Forelimb muscle (tissue), 1 donor: Measurements from ENCODE around the gene B4GALT4. TPM values are rescaled to one million over a fixed set of nuclear protein-coding genes. Genes with fewer than 3 reads are reported as not detected.
"Not testable (repeated sequence)": the region's sequence is repeated elsewhere in the genome, so short reads cannot be mapped to it uniquely, and the experiment has no call there.

Experiments
- DNase-seq: peaks from one replicate; pipeline ENCODE4 v3.0.0-alpha.2; 2013; ENCODE audit warnings: low read depth
- polyA plus RNA-seq: library from polyadenylated mRNA; unstranded; fragments of 120-200 nt; gene quantifications from one replicate; pipeline ENCODE4 v1.2.1, GENCODE V29; 2013; ENCODE audit not compliant: insufficient read length

The B4GALT4 gene
- polyA plus RNA-seq: 8.8 TPM

DNA sequence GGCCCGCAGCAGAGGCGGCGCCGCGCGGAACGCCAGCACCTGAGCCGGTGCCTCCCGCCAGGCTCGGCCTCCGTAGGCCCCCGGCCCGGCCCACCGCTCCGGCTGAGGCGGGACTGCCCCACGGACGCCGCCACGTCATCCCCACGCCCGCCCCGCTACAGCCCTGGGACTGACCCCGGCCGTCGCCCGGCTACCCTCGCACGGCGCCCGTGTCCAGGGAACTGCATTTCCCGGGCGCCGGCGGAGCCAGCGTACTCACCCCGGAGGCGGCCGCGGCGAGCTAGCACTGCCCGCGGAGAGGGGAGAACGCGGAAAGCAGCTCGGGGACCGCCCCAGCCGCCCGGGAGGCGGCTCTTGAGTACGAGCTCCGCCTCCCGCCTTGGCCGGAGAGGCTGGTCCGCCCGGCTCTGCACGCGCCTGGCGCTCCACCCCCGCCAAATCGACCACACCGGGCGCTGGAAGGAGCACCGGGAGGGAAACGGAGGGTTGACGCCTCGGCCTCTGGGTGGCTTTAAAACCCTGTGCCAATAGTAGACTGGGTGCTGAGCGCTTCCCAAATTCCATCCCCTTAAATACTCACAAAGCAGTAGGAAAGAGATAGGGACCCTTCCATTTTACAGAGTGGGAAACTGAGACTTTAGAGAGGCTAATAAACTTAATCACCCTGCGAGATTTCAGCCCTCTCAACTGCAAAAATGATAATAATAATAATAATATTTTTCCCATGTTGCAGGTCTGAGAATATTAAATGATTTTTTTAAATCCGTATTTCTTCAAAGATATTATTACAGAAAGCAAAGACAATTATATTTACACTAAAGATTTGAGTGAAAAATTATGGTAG lies at the start of gene B4GALT4:
B4GALT4 (minus strand) TSS at position 288 of the 844 bp plus-strand sequence. CDS start 10,779 bp downstream, outside the sequence.
- DNase-seq: peak; percentile 73

GRCh38 chr3:119289404-119289770 lies 48.7 kb upstream of the B4GALT4 start:
- no peak for DNase-seq

- DNase-seq: no peak
Observed at GRCh38 chr3:119288669-119289403, 48.2 kb upstream of the B4GALT4 start.

- no peak for DNase-seq
Observed at GRCh38 chr3:119279584-119280243, 39.0 kb upstream of the B4GALT4 start.

DNA sequence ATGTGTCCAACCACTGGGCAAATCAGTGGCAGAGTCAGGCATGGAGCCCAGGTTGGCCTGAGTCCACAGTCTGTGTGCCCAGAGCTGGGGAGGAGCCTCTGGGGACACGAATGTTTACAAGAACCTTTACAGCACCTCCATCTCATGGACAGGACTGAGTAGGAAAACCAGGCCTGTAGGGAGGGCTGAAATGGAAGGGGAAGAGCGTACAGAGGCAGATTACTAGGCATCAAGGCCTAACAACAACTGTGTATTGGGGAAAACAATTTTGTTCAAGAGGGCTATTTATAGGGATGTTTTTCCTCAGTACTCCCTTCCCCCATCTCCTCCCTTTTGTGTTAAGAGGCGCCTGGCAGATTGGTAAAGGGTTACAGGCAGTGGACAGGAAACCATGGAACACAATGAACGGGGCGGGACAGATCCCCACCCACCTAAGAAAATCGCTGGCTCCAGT lies 38.5 kb upstream of the B4GALT4 start:
- no peak for DNase-seq

GRCh38 chr3:119276680-119277079 lies 36.0 kb upstream of the B4GALT4 start:
- no peak for DNase-seq

- not testable (repeated sequence) for DNase-seq
Observed at GRCh38 chr3:119270212-119270611, 29.5 kb upstream of the B4GALT4 start.

DNA sequence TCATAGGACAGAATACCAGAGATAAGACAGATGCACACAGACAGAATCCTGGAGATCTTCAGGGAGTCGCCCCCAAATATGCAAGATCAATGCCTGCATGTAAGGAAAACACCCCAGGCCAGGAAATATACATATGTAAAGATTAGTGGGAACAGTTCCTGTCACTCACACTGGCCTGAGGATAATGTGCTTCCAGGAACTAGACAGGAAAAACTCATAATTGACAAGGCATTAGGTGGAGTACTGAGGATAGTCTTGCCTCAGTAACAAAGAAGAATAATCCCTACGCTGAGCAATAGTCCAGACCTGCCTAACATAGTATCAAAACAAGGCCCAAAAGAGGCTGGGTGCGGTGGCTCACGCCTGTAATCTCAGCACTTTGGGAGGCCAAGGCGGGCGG lies 20.4 kb upstream of the B4GALT4 start:
- no peak for DNase-seq

DNA sequence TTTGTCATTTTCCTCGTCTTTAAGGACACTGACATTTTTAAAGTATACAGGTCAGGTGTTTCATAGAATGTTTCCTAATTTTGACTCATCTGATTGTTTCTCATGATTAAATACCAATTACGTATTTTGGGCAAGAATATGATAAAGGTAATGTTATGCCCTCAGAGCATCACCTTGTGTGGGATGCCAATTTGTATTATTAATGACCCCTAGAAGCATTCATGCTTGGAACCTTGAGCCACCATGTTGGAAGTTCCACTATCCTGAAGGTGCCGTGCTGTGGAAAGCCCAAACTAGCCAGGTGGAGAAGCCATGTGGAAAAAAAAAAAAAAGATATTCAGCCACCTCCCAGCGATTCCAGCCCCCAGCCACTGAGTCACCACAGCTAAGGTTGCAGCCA lies 19.1 kb upstream of the B4GALT4 start:
- DNase-seq: no peak

DNA sequence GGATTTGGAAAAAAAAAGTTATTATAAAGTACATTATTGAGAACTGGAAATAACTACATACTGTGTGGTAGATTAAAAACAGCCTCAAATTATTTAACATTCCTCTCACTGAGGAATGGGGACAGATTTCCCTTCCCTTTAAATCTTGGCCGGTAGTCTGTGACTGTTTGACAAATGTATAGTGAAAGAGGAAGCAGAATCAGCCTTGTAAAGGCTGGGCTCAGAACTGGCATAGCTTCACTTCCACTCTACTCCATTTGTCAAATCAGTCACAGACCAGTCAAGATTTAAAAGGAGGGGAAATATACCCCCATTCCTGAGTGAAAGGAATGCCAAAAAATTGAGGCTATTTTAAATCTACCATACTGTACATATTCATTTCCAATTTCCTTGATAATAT lies 18.2 kb upstream of the B4GALT4 start:
- DNase-seq: no peak

DNA sequence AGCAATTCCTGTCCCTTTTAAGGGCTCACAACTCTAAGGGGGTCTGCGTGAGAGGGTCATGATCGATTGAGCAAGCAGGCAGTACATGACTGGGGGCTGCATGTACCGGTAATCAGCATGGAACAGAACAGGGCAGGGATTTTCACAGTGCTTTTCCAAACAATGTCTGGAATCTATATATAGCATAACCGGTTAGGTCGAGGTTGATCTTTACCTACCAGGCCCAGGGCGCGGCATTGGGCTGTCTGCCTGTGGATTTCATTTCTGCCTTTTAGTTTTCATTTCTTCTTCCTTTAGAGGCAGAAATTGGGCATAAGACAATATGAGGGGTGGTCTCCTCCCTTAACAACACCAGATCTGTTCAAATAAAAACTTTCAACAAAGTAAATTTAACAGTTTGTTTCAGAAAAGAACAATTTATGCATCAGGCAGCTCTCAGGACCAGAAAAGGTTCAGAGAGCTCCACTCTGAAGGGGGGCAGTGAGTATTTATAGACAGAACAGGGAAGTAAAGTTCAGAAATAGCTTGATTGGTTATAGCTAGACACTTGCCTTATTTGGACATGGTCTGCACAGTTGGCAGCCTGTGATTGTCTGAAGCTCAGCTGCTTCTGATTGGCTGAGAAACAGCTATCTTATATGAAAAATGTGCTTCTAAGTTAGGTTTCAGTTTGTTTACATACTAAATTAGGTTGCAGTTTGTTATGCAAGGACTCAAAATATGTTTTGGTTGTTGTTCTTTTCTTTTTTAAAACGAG lies 17.2 kb upstream of the B4GALT4 start:
- DNase-seq: no peak

DNA sequence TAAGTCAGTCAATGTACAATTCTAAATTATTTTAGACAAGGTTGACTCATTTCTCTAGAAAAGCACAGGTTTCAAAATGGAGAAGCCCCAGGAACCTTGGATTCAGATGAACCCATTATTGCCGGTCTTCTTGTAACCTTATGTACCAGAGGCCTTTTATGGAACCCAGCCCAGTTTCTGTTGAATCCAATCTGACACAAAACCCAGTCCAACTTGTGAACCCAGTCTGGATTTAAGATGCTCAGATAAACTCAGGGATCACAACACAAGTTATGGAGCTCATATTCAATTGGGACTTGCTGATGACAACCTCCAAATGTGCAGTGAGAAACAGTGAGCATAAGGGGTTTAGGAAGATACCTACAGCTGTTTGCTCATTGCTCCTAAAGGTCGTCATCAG lies 16.4 kb upstream of the B4GALT4 start:
- DNase-seq: no peak

GRCh38 chr3:119255214-119255613 lies 14.5 kb upstream of the B4GALT4 start:
- DNase-seq: no peak

- no peak for DNase-seq
Observed at GRCh38 chr3:119245778-119246177, 5.1 kb upstream of the B4GALT4 start.

DNA sequence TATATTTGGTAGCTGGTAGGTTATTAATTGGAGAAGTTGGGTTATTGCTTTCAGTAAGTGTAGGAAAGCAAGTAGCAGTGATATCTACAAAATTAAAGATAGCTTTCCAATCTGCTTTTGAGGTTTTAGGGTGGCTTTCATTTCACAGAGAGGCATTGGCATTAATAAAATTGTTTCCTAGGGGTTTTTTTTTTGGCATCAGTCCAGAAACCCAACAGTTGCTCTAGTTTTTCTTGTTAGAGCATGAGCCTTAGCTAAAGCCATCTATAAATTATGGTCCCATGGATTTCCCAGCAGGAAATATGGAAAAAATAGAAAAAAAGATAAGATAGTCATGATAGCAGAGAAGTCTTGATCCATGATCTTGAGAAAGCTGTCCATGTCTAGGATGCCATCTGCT lies 3.0 kb upstream of the B4GALT4 start:
- no peak for DNase-seq

DNA sequence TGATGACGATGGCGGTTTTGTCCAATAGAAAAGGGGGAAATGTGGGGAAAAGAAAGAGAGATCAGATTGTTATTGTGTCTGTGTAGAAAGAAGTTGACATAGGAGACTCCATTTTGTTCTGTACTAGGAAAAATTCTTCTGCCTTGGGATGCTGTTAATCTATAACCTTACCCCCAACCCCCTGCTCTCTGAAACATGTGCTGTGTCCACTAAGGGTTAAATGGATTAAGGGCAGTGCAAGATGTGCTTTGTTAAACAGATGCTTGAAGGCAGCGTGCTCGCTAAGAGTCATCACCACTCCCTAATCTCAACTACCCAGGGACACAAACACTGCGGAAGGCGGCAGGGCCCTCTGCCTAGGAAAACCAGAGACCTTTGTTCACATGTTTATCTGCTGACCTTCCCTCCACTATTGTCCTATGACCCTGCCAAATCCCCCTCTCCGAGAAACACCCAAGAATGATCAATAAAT lies 2.4 kb upstream of the B4GALT4 start:
- not testable (repeated sequence) for DNase-seq

- DNase-seq: not testable (repeated sequence)
Observed at GRCh38 chr3:119242387-119243057, 1.8 kb upstream of the B4GALT4 start.

GRCh38 chr3:119240101-119240590 lies 532 bp downstream of the B4GALT4 start:
- DNase-seq: no peak

- DNase-seq: no peak
Observed at GRCh38 chr3:119239206-119239820, 1.4 kb downstream of the B4GALT4 start.

DNA sequence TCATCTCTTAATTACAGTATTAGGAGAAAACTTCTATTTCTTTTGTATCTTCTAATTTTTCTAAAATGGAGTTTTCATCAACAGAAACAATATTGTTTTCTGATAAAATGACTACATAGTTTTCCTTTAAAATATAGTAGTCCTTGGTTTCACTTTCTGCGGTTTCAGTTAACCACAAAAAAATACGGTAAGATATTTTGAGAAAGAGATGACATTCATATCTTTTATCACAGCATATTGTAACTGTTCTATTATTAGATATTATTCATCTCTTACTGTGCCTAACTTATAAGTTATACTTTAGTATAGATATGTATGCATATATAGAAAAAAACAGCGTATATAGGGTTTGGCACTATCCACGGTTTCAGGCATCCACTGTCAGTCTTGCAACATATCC lies 2.3 kb downstream of the B4GALT4 start:
- no peak for DNase-seq
